CD4-positive, alpha-beta T cell treated with Interleukin-6 at 100 ng/mL for 8 hours (primary cell): Measurements from ENCODE around the gene YWHAB.
"Not testable (repeated sequence)": the region's sequence is repeated elsewhere in the genome, so short reads cannot be mapped to it uniquely, and the experiment has no call there.

Source experiments
- DNase-seq: peaks from one replicate; pipeline ENCODE4 v3.0.0-alpha.2; 2020; ENCODE audit warnings: mixed read lengths, low spot score

The YWHAB gene

DNA sequence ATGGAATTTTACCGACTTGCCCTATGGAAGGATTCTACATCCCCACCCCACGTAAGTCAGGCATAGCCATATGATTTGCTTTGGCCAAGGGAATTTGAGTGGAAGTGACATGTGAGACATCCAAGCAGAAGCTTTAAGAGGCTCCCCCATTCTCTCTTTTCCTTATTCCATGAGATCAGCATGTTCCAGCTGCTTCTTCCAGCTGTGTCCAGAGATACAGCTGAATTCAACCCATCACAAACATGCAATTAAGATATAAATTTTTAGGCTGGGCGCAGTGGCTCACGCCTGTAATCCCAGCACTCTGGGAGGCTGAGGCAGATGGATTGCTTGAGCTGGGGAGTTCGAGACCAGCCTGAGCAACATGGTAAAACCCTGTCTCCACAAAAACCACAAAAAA, 16.0 kb upstream of the YWHAB start:
- no peak for DNase-seq

DNA sequence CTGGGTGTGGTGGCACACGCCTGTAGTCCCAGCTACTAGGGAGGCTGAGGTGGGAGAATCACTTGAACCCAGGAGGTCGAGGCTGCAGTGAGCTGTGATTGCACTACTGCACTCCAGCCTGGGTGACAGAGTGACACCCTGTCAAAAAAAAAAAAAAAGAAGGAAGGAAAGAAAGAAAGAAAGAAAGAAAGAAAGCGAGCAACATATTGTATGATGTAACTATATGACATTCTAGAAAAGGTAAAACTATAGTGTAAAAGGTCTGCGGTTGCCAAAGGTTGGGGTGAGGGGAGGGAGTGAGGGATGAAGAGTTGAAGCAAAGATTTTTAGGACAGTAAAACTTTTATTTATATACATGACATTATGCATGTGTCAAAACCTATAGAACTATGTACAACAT, 3.1 kb upstream of the YWHAB start:
- DNase-seq = not testable (repeated sequence)

DNA sequence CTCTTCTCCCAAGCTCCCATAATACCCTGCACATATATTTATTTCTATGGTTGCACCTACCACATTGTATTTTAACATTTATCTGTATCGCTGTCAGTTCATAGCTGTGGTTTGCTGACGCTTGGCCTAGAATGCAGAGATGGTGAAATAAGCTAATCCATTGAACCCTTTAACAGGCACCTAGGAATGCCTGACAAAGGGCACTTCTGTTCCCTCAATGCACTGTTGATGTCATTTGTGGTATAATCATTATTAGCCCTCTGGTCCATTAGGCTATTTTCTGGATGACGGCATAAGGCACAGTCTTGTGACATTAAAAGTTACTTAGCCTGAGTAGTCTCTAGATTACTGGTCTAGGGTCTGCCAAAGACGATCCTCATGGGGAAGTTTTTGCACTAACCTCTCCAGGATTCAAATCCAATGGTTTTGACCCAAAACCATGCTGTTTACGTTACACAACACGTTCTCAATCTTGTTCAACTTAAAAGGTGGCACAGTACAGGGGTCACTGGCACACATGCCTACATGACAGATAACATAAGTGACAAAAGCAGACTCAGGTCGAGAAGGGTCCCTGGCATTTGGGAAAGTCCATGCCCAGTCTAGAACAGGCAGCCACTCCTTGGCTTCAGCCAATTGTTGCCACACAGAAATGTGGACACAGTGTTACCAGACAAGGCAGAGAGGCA, 2.1 kb upstream of the YWHAB start:
- DNase-seq = no peak

DNA sequence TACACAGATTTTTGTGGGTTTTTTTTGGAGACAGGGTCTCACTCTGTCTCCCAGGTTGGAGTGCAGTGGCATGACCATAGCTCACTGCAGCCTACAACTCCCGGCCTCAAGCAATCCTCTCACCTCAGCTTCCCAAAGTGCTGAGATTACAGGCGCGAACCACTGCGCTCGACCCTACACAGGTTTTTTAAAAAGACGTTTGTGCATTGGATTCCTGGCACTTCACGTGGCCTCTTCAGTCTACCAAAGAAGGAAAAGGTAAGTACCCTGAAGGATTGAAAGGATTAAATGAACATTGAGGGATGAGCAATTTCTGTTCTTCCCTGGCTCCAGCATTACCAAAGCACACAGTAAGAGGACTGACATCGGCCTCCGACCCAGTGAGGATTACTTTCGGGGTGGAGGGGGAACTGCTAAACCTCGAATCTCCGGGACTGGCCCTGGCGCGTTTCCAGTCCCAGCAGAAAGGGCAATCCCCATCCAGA, 556 bp upstream of the YWHAB start:
- no peak for DNase-seq

DNA sequence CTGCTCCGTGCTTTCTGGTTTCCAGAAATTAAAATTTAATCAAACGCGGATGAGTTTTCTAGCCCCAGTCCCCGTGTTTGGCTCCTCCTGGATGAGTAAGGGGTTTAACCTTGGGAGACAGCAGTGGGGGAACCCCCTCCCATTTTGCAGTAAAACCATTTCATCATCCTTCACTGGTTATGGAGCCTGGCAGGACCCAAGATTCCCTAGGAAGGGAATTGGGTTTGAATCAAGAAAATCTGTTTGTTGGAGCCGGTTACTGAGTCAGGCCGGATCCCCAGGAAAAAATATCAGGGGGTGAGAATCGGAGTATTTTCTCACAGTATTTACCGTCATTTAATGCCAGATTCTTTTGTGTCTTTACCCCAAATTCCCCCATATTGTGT, 754 bp downstream of the YWHAB start:
- DNase-seq = no peak

DNA sequence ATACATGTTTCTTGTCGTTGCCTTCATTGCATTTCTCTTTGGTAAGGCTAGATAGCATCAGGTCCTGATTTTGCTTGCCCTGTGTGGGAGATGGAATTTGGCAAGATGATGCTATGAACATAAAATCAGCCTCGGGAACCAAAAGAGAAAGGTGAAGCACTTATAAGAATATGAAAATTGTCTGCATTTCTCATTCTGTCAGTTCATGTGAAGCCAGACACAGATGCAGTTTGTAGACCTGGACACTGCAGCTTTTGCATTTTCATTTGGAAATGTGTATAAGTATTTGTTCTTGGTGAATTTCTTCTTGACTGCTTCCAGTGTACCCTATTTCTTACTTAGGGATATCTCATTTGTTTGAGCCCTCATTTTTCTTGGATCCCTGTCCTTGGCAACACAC, 1.3 kb downstream of the YWHAB start:
- no peak for DNase-seq

DNA sequence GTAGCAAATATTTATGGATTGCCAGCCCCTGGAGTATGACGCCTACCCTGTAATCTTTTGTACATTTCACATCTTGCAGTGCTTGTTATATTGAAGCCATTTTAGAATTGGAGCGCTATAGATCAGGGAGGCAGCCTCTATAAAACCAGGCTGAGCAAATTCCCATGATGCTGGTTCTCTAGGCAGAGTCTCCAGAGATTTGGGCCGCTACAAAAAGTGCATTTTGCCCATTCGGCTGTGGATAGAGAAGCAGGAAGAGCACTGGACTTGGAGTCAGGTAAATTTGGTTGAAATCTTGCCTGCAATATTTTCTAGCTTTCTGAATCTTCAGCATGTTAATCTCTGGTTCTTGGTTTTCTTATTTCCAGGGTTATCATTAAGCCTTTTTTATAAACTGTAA, 2.0 kb downstream of the YWHAB start:
- DNase-seq = no peak

DNA sequence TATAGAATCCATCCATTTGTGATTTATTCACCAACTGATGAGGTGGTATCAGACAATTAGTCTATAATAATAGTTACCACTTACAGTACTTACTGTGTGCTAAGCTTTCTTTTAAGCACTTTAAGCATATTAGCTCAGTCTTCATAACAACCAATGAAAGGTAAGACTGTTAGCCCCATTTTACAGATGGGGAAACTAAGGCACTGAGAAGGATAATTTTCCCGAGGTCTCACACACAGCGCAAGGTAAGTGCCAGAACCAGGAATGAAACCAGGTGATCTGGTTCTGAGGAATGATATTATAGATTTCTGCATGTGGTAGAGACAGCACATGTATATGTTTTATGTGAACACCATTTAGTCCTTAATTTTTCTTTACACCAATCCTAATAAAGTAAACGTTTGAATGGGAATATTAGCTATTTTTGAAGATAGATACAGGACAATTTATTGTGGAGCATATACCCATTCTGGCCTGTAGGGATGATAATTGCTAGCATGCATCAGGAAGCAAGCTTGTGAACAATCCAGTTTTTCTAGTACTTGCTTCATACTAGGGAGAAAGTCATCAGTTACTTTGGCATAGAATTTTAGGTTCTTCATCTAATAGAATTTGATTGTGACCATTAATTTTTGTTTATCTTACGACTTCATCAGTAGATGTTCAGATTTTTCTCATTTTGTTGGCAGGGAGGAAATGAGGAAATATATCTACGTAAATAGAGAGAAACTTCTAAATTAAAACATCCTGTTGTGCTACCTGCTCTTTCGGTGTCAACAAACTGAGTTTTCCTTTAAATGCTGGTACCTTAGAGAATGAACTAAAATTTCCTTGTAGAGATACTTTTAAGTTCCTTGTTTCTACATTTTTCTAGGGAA, 3.0 kb downstream of the YWHAB start:
- no peak for DNase-seq

DNA sequence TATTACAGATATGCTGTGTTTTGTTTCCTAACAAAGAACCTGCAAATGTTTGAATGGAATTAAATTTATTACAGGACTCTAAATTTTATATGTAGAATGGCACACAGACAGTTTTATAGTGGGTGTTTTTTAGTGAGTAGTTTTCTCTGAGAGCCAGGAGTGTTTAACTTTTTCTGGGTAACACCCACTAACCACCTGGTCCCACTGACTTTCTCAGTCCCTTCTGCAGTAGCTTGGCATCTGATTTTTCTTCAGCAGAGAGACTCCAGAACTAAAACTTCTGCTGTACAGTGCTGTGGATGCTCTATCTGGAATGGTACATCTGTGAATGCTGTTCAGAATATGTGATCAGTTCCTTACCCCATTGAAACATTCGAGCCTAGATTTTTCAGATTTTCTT, 6.3 kb downstream of the YWHAB start:
- no peak for DNase-seq

DNA sequence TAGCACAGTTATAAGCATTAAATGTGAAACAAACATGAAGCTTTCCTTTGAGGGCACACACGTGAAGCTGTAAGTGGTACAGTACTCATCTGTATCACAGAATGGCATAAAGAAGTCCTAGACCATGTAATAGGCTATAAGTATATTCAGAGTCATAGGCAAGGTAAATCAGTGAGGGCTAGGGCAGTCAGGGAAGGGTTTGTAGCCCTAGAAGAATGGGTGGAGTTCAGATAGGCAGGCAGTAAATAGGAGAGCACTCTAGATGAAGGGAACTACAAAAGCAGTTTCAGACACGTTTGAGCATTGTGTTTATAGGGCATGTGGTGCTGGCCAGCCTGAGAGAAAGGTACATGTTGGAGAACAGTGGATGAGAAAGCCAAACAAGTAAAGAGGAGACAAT, 9.5 kb downstream of the YWHAB start:
- DNase-seq = no peak

DNA sequence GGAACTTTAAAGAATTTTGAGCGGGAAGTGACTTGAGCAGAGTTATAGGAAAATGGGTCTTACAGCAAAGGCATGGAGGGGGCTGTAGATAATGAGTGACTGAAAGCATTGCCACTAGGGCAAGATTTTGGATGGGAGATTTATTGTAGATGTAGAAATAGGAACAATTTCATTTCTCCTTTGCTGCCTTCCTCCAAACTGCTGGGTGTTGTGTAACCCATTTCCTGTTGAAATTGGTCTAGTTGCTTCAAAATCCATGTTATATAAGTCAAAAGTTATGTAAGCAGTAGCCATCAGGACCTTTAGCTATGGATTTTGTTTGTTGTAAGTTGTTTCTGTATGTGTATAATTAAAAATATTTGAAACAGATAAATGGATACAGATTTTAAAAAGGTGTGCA, 11.1 kb downstream of the YWHAB start:
- DNase-seq = no peak

DNA sequence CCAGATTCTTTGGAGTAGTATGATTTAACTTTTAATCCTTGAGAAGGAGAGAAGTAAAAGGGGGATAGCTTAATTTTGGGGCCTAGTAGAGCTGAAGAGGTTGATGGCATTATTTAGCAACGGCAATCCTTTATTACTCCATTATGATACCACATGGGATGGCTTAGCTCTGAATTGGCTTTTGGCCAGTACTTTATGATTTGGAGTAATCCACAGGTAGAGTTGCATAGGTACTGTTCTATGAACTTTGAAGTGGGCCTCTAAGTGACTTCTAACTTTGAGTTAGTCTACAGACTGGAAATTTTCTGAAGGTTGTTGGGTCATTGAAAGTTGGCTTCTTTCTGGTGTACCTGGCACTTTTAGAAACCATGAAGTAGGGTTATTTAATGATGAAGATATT, 11.6 kb downstream of the YWHAB start:
- no peak for DNase-seq

DNA sequence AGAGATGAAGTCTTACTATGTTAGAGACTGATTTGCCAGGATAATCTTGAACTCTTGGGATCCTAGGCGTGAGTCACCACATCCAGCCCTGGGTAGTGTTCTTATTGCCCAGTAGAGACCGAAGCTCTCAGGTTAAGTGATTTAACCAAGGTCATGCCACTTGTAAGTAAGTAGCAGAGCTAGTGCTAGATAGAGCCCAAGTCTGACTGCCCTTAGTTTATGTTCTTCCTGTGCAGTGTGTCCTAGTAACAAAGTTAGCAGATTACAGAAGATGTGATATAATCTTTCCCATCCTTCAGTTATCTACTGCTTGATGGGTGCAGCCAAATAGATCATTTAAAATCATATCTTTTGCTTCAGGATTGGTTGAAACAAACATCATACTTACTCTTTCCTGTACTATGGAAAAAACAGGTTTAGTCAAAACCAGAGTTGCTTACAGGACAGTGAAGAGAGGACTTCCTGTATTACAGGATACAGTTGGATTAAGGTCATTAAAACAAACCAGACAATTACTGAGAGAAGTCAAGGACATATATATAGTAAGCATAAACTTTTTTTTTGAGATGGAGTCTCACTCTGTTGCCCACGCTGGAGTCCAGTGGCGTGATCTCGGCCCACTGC, 14.8 kb downstream of the YWHAB start:
- no peak for DNase-seq

DNA sequence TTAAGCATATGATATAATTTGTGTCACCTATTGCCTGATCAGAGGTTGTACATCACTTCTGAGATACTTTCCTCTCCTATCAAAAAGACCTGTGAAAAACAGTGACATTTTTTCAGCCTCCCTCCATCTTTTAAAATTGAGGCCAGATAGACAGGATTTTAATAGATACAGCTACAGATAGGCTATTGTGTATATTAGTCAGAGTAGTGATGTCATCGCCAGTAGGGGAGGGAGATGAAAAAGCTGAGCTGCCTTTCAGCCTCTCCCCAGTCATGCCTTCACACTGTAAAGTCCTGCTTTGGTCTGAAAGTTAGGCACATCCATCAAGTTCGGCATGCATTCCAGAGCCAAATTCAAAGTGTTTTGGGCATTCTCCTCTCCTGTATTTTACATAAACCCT, 16.5 kb downstream of the YWHAB start:
- no peak for DNase-seq

DNA sequence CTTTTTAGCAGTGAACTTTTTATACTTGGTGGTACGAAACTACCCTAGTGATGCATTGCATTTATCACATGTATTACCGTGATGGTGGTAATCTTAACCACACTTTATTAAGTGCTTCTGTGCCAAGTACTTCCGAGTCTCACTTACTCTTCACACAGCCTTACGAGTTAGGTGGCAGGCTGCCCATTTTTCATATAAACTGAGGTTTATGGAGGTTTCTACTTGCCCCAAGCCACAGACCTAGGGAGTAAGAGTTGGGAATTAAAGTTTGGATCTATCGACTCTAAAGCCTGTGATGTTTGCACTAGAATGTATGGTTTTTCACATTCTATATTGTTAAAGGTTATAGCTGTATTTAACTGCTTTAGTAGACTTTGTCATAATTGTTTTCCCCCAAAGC, 18.9 kb downstream of the YWHAB start:
- DNase-seq = no peak

DNA sequence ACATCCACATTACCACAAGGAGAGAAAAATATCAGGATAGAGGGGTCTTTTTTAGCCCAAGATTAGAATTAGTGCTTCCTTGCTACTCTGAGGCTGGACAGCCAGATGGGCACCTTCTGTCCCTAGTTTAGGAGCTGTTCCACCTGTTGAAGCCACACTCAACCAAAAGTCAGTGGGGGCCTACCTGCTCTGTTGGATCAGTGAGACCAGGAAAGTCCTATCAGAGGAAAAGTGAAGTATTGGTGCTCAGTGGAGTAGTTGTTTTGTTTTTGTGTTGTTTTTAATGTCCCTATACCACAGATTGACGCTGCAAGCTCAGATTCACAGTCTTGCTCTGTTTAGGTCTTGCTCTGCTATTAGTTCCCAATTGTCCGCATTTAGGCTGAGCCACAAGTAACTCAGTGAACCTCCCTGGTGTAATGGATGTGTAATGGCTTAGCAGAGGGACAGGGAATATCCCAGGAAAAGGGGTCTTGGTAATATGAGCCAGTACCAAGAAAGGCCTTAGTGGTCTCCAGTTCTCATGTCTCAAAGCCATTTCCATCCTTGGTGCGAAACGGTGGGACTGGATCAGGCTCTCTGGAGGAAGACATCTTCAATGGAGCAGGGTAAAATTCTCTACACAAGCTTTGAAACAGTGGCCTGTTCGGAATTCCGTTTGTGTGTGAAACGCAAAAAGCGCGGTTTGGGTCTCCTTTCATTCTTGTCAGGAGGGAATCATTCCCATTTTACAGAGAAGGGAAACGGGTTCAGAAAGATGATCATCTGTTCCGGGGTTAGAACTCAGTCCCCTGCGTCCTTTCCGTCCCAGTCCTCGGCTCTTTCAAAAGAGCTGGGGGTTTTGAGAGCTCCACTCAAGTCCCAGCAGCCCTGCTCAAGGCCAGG, 23.7 kb downstream of the YWHAB start:
- DNase-seq = no peak

DNA sequence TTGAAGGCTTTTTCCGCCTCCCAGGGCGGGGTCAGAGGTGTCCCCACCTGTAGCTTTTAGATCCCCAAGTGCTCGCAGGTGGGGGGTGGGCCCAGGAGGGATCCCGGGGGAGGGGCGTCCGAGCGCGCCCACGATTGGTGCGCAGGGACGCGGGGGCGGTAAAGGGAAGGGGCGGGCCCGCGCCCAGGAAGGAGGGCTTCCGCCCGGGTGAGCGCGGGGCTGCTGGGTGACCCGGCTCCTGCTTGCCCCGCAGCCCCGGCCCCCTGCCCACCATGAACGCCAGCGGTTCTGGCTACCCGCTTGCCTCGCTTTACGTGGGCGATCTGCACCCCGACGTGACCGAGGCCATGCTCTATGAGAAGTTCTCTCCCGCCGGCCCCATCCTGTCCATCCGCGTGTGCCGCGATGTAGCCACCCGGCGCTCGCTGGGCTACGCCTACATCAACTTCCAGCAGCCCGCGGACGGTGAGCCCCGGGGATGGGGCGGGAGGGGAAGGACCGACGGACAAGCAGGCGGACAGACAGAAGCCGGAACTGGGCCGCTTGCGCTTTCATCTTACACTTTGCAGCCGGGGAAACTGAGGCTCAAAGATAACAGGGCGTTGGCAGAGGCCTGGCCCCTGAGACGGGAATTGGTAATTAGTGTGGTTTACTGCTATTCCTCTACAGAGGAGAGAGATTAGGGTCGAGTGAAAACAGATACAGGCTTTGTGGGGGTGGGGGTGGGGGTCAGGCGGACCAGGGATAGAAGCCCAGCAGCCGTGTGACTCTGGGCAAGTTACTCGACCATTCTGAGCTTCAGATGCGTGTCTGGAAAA, 24.6 kb downstream of the YWHAB start, which contains the start of gene PABPC1L:
Gene PABPC1L (plus strand): TSS at position 189 of the 818 bp plus-strand sequence. CDS start 84 bp downstream, at position 273.
- peak; percentile 79 for DNase-seq

DNA sequence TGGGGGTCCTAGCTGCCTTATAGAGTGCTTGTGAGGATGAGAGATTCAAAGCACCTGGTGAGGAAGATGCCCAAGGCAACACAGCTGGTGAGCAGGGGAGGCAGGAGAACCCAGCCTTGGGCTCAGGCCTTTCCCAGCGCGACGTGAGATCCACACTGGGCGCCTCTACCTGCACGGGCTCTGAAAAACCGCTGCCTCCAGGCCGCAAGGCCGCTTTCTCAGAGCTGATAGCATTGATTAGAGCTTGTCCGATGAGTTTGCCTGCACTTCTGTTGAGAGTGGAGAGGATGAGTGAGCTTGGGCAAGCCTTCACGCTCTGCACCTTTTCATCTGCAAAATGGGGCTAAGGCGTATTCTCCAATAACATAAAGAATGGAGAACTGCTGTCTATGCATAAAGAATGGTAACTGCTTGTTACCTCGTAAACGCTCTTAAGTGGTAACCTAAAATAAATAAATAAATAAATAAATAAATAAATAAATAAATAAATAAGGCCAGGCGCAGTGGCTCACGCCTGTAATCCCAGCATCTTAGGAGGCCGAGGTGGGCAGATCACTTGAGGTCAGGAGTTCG, 25.3 kb downstream of the YWHAB start:
- DNase-seq = no peak

DNA sequence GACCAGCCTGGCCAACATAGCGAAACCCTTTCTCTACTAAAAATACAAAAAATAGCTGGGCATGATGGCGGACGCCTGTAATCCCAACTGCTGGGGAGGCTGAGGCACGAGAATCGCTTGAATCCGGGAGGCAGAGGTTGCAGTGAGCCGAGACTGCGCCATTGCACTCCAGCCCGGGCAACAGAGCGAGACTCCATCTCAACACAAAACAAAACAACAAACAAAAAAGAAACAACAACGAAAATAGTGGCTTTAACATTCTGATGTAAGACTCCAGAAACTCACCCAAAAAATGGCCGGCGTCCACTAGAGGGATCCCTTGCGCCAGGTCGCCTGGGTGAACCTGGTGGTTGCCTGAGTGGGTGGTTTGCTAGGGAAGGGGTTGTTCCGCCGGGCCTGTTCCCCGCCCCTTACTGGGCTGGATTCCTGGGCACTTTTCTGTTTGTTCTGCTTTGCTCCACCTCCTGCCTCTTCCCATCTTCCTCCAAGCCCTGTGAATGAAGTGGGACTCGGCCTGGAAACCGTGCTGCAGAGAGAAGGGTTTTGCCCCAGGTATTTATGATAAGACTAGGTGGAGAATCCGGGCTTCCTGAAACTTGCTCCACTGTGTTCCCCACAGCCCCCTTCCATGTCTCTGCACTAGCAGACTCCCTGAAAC, 25.9 kb downstream of the YWHAB start:
- DNase-seq = peak; percentile 31

DNA sequence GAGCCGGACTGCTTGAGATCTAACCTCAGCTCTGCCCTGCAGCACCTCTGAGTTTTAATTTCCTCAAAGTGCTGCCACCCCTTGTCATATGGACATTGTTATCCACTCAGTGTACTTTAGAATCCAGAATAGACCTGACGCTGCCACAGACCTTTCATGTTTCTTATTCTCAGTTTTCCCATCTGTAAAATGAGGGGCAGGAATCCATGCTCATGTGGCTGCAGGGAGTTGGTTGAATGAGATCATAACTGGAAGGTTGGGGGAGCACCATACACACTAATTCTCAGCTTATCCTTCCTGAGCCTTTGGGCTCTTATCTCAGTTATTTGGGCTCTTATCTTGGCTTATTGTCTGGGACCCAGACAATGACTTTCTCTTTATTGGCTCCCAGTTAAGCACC, 26.7 kb downstream of the YWHAB start:
- no peak for DNase-seq
